ENCODE results near the gene TRAPPC2.
A peak's percentile ranks its signal among the peaks of the same experiment; 100 is the strongest.
"Not testable (repeated sequence)": the region's sequence is repeated elsewhere in the genome, so short reads cannot be mapped to it uniquely, and the experiment has no call there.

TRAPPC2 gene

GRCh38 chrX:13724878-13725277, 9.5 kb downstream of the TRAPPC2 start:
- not testable (repeated sequence) for H3K9me2 ChIP-seq (replicated peaks; ENCODE audit: low read depth, low read length); H2AFZ ChIP-seq (ENCODE audit: low read length); H3K4me2 ChIP-seq (ENCODE audit: low read depth, low read length, poor library complexity, severe bottlenecking); H3F3A ChIP-seq (ENCODE audit: low read depth); H3K9me3 ChIP-seq (ENCODE audit: insufficient read depth, low read depth, low read length); H3K4me3 ChIP-seq (ENCODE audit: low read length, poor library complexity, severe bottlenecking); H3K9ac ChIP-seq (ENCODE audit: low read depth, low read length, poor library complexity, severe bottlenecking); H4K20me1 ChIP-seq (ENCODE audit: insufficient read depth, low read length, poor library complexity, severe bottlenecking); H3K27me3 ChIP-seq (ENCODE audit: insufficient read depth, low read length, poor library complexity, severe bottlenecking)
- Histone ChIP-seq H3K36me3 (ENCODE audit: insufficient read depth, low read length) (peaks cover 14% of the 10 kb centered on the region; the same call in 1 of the 2 replicates), H3K4me1 (ENCODE audit: insufficient read depth, low read length, poor library complexity, severe bottlenecking) (peaks cover 11% of the 10 kb centered on the region), H3K79me2 (ENCODE audit: insufficient read depth, low read length) (peaks cover 66% of the 10 kb centered on the region)

GRCh38 chrX:13721819-13722519, 12.5 kb downstream of the TRAPPC2 start:
- Histone ChIP-seq H3K4me2 (ENCODE audit: low read depth, low read length, poor library complexity, severe bottlenecking) (peak overlapping the region; percentile 54), H2AFZ (ENCODE audit: low read length) (no peak overlapping the region), H3K79me2 (ENCODE audit: insufficient read depth, low read length) (peaks cover 67% of the 10 kb centered on the region), H3K4me3 (ENCODE audit: low read length, poor library complexity, severe bottlenecking) (peak overlapping the region; percentile 9), H3K27me3 (ENCODE audit: insufficient read depth, low read length, poor library complexity, severe bottlenecking) (no peaks in the 10 kb centered on the region), H3K9me2 (replicated peaks; ENCODE audit: low read depth, low read length) (no peaks in the 10 kb centered on the region), H3K9me3 (ENCODE audit: insufficient read depth, low read depth, low read length) (no peaks in the 10 kb centered on the region), H3K36me3 (ENCODE audit: insufficient read depth, low read length) (peaks cover 36% of the 10 kb centered on the region; the same call in 1 of the 2 replicates), H3K9ac (ENCODE audit: low read depth, low read length, poor library complexity, severe bottlenecking) (no peak overlapping the region), H3F3A (ENCODE audit: low read depth) (no peaks in the 10 kb centered on the region; the same call in 1 of the 2 replicates), H4K20me1 (ENCODE audit: insufficient read depth, low read length, poor library complexity, severe bottlenecking) (peaks cover 2% of the 10 kb centered on the region), H3K4me1 (ENCODE audit: insufficient read depth, low read length, poor library complexity, severe bottlenecking) (peaks cover 18% of the 10 kb centered on the region)
- TF ChIP-seq CTCF (conservative IDR thresholded peaks at IDR 0.05; ENCODE audit: low read length): no peak
- no peak for TF ChIP-seq EZH2phosphoT487 (IDR thresholded peaks at IDR 0.05; ENCODE audit: borderline replicate concordance)

GRCh38 chrX:13721371-13721770, 13.0 kb downstream of the TRAPPC2 start:
- no peak overlapping the region for H3K4me3 ChIP-seq (ENCODE audit: low read length, poor library complexity, severe bottlenecking)
- peaks cover 65% of the 10 kb centered on the region for H3K79me2 ChIP-seq (ENCODE audit: insufficient read depth, low read length)
- TF ChIP-seq EZH2phosphoT487 (IDR thresholded peaks at IDR 0.05; ENCODE audit: borderline replicate concordance) (no peak), CTCF (conservative IDR thresholded peaks at IDR 0.05; ENCODE audit: low read length) (no peak)
- peaks cover 39% of the 10 kb centered on the region; the same call in 1 of the 2 replicates for H3K36me3 ChIP-seq (ENCODE audit: insufficient read depth, low read length)
- H3K9ac ChIP-seq (ENCODE audit: low read depth, low read length, poor library complexity, severe bottlenecking): no peak overlapping the region
- H3K4me1 ChIP-seq (ENCODE audit: insufficient read depth, low read length, poor library complexity, severe bottlenecking): peaks cover 18% of the 10 kb centered on the region
- no peaks in the 10 kb centered on the region for H3K27me3 ChIP-seq (ENCODE audit: insufficient read depth, low read length, poor library complexity, severe bottlenecking)
- H2AFZ ChIP-seq (ENCODE audit: low read length): no peak overlapping the region
- no peaks in the 10 kb centered on the region; the same call in 1 of the 2 replicates for H3F3A ChIP-seq (ENCODE audit: low read depth)
- H3K9me3 ChIP-seq (ENCODE audit: insufficient read depth, low read depth, low read length): no peaks in the 10 kb centered on the region
- H3K9me2 ChIP-seq (replicated peaks; ENCODE audit: low read depth, low read length): no peaks in the 10 kb centered on the region
- H4K20me1 ChIP-seq (ENCODE audit: insufficient read depth, low read length, poor library complexity, severe bottlenecking): peaks cover 2% of the 10 kb centered on the region
- peak overlapping the region; percentile 27 for H3K4me2 ChIP-seq (ENCODE audit: low read depth, low read length, poor library complexity, severe bottlenecking)
